ENCODE measurements around the gene RTL9.

- no peak for TF ChIP-seq EP300 (IDR thresholded peaks at IDR 0.05)
- no peak for TF ChIP-seq POLR2A (IDR thresholded peaks at IDR 0.05)
- TF ChIP-seq CTCF (IDR thresholded peaks at IDR 0.05) = no peak
Observed at GRCh38 chrX:110321670-110322069, 37.0 kb upstream of the RTL9 start.
